Stimulated activated CD4-positive, alpha-beta T cell treated with anti-CD3 and anti-CD28 coated beads, Interleukin-4, amount 100 ng/mL, for 1 hour (primary cell): ENCODE data around the gene TSTD1.
"Not testable (repeated sequence)": the region's sequence is repeated elsewhere in the genome, so short reads cannot be mapped to it uniquely, and the experiment has no call there.

Experiments
- DNase-seq: peaks from one replicate; pipeline ENCODE4 v3.0.0-alpha.2; 2020

The TSTD1 gene

GRCh38 chr1:161006563-161006962, 32.2 kb downstream of the TSTD1 start:
- no peak for DNase-seq

GRCh38 chr1:161001525-161001924, 37.2 kb downstream of the TSTD1 start:
- DNase-seq = no peak

GRCh38 chr1:161000736-161001480, 37.9 kb downstream of the TSTD1 start:
- DNase-seq = no peak

- no peak for DNase-seq
These were observed 39.4 kb downstream of the TSTD1 start for GRCh38 chr1:160999376-160999775.

- DNase-seq = peak; percentile 50
These were observed 41.3 kb downstream of the TSTD1 start for GRCh38 chr1:160997323-160998038.

GRCh38 chr1:160996178-160996577, 42.6 kb downstream of the TSTD1 start:
- DNase-seq = no peak

GRCh38 chr1:160993544-160994193, 45.1 kb downstream of the TSTD1 start:
- DNase-seq = no peak

- DNase-seq = not testable (repeated sequence)
These were observed 46.7 kb downstream of the TSTD1 start for GRCh38 chr1:160992036-160992435.
